GM19455 (cell line): ENCODE data around the gene DSP.

ENCODE experiments used
- ATAC-seq: cut with Tn5 transposase; IDR thresholded peaks from one replicate; pipeline ENCODE4 v1.9.1; 2021; ENCODE audit not compliant: unreplicated experiment

Gene DSP

DNA sequence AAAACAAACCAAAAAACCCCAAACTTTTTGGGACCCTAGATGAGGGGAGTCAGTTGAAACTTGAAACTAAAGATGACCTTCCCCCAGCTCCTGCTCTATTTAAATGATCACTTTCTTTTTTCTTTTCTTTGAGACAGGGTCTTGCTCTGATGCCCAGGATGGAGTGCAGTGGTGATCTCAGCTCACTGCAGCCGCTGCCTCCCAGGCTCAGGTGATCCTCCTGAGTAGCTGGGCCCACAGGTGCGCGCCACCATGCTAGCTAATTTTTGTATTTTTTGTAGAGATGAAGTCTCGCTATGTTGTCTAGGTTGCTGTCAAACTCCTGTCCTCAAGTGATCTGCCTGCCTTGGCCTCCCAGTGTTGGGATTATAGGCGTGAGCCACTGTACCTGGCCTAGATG is 7.3 kb upstream of the DSP start:
- ATAC-seq = no peak

GRCh38 chr6:7535498-7535897 is 6.0 kb upstream of the DSP start:
- ATAC-seq = no peak

DNA sequence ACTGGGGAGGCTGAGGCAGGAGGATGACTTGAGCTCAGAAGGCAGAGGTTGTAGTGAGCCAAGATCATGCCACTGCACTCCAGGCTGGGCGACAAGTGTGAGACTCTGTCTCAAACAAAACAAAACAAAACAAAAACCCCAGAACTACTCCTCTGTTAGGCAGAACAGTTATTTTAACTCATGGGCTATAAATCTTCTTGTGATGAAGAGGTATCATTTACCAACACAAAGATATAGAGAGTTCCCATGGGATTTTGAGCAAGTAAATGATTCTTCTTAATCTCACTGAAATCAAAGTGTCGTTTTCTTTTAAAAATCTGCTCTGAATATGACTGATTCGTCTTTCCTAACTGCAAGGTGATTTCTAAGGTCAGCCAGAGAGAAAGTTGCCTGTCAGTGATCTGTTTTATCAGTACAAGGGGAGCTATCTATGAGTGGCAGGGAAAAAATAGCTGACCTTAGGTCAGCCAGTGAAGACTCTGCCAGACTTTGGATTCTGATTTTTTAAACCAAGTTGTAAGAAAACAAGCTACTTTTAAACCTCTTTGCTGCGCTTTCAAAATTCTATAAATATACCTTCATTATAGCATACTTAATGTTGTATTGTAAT is 3.8 kb upstream of the DSP start:
- ATAC-seq = no peak

- ATAC-seq = no peak
Measured at GRCh38 chr6:7538484-7538883, 3.0 kb upstream of the DSP start.

- no peak for ATAC-seq
Measured at GRCh38 chr6:7540595-7540994, 876 bp upstream of the DSP start.

- no peak for ATAC-seq
Measured at GRCh38 chr6:7542065-7542873, 798 bp downstream of the DSP start.

DNA sequence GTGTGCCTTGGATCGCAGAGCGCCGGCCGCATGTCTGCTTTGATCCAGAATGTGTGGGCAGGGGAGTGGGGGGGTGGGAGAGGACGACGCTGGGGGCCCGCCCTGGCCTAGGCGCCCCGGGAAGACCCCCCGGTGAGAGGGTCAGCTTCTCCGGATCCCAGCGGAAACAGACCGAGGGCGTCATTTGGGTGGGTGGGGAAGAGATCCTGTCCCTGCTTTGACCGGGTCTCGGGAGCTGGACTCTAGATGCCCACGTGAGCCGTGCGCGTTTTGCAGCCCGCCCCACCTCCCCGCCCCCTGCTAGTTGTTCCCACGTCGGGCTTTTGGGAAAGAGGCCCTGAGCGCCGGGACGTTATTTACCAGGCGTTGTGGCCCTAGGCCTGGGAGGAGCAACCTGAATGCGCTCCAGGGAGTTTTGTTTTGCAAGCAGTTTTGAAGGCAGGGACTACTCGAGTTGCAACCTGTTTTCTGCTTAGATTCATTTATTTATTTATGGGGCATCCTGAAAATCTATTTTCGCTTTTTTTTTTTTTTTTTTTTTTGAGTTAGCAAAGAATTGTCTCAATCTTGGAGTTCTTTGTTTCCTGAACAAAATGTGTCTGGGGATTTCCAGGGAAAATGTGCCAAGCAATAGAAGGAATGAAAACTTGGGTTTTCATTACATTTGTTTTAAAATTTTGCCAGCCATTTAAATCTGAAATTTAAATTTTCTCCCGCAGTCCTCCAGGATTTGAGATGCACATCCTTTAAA is 1.6 kb downstream of the DSP start:
- no peak for ATAC-seq

DNA sequence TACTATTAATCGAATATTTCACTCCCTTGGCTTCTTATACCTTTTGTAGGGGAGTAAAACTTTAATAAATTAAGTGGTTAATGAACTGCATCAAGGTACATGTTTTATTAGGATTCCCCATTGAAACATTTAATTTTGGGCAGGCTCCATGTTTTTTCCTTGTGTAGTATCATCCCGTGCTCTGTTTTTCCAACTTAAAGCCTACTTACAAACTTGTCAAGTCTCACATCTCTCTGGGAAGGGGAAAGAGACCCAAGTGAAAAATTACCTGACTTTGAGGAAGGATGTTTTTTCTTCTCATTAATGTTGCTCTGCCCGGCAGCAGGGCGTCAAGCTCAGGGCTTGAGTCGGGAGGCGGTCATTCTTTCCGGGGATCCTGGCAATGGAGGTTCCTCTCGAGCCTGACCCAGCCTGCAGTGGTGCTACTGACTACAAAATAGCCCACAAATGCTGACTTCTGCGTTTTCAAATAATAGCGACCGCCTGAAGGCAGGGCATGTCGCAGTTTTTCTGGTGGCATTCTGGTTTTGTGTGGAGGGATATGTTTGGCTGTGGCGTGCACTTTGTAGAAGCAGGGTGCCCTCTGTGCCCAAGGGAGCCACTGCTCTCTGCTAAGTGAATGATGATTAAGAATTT is 2.4 kb downstream of the DSP start:
- no peak for ATAC-seq

DNA sequence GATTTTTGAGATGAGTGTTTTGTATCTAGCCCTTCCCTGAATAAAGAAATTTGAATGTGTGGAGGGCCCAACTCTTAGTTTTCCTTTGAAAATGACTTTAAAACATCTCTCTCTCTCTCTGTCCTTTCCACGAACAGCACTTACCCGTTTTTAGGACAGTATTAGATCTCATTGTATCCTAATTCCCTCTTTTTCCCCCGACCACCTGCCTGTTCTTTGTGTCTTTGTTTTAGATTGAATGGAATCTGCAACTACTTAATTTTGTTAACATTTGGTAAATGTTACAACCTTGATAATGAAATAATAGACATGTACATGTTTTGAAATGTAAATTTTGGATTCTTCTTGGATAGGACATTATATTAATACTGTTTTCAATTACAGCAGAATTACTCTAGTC is 3.1 kb downstream of the DSP start:
- no peak for ATAC-seq

DNA sequence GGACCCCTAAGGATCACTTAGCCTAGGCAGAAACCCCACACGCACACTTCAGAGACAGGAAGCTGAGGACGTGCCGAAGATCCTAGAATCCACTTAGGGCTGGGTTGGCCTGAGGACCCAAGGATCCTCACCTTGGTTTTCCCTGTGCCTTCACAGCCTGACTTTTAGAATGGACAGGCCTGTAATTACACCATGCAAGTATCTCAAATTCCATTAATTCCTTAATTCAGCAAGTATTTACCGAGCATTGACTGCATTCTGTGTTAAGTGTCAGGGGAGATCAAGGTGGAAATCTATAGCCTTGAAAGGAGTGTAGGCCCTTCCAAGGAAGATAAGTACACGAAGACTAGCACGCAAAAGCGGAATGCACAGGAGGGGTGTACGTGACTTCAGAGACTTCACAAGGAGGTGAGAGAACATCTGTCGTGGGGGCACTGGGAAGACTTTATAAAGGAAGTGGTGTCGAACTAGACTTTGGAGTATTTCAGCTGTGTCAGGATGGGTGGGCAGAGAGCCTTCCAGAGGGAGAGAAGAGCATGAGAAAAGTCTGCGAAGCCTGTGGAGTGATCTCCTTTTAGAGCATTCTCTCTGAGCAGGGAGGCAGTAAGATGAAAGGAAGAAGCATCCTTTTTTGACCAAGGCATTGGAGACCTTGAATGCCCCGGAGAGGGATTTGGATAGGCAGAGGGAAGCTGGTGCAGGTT is 4.0 kb downstream of the DSP start:
- ATAC-seq = no peak

- no peak for ATAC-seq
Measured at GRCh38 chr6:7546020-7546369, 4.5 kb downstream of the DSP start.

DNA sequence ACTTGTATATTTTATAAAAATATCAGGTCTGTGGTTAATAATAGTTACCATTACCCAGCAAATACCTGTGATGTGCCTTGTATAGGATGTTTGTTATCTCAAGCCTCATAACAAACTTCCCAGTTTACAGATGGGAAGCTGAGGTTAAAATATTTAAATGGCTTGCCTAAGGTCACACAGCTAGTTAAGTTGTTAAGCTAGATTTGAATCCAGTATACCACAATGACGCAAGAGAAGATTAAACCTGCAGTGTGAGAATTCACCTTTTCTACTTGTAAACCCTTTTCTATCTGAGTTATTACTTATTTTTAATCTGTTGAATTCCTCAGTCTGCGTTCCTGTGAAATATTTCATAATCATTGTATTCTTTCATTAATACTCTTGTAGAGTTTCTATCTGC is 4.9 kb downstream of the DSP start:
- ATAC-seq = no peak

DNA sequence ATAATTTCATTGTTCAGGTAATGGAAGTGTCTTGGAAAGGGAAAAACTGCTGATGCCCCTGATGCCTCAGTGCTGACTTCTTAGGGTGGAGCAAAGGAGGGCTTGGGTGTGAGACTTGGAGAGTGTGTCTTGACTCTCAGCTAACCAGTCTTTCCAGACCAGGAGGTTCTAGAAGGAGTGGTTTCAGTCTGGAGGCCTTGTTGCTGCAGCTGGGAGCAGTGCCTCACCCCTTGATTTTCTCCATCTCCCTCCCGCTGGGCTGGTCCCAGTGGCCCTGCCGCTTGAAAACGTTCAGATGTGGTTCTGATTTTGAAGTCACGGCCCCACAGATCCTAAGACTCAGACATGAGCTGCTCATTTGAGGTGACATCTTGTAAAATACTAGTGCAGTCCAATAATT is 5.4 kb downstream of the DSP start:
- no peak for ATAC-seq

DNA sequence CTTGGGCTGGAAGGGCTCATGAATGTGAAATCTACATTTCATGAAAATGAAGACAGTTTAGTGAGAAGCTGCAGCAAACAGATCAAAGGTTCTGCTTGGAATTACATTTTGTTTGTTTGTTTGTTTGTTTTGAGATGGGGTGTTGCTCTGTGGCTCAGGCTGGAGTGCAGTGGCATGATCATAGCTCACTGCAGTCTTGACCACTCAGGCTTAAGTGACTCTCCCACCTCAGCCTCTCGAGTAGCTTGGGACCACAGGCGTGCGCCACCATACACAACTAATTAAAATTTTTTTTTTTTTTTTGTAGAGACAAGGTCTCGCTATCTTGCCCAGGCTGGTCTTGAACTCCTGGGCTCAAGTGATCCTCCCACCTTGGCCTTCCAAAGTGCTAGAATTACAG is 5.8 kb downstream of the DSP start:
- no peak for ATAC-seq

DNA sequence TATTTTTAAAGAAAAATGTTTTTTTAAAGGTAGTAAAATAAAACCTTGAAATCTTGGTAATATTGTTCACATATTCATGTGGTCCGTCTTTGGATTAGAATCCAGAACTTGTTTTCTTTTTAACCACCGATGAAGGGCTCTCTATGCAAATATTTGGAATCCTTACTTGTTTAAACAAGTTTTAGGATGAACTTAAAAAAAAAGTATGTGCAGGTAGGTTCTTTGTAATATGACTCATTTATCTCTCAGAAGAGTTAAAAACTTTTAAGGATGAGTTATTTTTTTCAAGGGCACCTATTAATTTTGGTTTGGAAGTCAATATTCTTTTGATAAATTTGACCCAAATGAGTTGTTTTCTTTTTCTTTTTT is 8.9 kb downstream of the DSP start:
- no peak for ATAC-seq

DNA sequence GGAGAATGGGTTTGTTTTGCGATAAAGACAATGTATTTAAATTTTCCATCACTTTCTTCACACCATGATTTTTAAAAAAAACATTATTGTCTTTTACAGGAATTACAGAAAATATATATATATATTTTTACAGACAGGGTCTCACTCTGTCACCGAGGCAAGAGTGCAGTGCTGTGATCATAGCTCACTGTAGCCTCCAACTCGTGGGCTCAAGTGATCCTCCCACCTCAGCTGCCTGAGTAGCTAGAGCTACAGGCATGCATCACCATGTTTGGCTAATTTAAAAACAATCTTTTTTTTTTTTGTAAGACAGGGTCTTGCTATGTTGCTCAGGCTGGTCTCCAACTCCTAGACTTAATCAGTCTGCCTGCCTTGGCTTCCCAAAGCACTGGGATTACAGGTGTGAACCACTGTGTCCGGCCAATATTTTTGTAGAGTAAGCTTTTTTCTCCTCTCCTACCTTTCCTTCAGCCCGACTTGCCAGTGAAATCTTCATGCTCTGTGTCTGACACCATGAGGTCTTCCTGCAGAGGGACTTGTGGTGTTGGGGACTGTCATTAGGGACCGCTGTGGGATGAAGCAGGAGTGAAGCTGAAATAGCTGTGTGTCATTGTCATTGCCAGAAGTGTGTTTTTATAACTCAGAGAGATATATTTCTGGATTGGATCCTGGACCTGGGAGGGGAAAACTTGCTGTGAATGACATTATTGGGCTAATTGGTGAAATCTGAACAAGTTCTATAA is 13.2 kb downstream of the DSP start:
- no peak for ATAC-seq

DNA sequence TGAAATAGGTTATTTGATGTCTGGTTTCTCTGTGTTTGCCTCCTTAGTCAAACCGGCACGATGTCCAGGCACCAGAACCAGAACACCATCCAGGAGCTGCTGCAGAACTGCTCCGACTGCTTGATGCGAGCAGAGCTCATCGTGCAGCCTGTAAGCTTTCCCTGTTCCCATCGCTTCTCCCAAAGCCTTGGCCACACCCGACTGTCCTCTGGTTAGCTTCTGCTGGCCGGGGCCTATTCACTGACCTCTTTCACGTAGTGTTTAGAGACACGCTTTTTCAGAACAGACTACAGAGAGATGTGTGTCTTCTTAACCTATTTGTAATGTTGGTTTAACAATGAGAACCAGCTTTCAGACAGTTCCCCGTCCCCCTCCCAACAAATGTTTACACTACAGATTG is 14.2 kb downstream of the DSP start:
- no peak for ATAC-seq

DNA sequence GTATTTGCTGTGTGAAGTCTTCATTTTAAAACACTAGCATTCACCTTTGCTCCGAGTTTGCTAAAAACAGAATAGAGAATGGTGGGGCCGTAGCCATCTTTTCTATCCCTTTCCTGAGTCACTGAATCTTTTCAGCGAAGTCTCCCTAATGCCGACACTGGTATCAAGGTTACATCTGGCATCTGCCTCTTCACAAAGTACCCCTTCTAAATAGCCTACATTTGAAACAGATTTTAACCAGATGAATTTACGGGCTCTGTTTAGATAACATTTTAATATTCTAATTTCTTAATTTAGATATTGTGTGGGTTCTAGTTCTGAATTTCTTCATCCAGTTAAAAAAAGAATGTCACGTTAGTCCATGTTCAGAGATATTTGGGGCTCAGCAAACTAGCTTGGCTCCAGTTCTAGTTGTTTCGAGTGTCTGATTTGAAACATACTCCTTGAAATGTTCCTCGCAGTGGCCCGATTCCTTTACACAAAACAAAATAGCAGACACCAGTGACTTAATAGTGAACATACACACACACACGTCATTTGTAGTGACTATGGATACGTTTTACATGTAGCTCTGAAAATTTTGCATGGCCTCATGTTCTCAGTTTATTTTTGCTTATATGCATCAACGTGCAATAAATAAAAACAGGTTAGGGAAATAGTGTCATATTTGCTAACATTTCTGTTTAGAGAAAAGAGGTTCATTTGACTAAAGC is 15.1 kb downstream of the DSP start:
- ATAC-seq = no peak

DNA sequence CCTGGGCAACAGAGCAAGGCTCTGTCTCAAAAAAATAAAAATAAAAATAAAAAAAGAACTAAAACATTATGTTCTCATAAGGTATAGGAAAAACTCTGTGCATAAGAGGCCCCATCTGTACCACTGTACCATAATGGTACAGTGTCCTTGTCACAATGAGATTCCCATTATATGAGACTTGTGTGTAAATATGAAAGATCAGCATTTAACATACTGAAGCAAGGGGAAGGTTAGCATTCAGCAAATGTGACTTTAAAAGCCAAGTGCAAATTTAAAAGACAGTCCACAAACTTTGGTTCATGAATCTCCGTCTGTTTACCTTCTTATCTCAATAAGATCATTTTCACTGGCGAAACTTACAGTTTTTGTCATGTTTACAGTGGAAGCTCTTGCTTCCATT is 16.2 kb downstream of the DSP start:
- no peak for ATAC-seq

GRCh38 chr6:7558781-7559180 is 17.3 kb downstream of the DSP start:
- no peak for ATAC-seq
